ENCODE measurements around the gene MGRN1. TPM values are rescaled to one million over a fixed set of nuclear protein-coding genes. Genes with fewer than 3 reads are reported as not detected.

The MGRN1 gene
- total and polyA plus RNA-seq, 2 of the 13 experiments (the other 11 are each of a cell fraction or from before 2014, with no cell fraction given), result 11.9 to 12.6 TPM

DNA sequence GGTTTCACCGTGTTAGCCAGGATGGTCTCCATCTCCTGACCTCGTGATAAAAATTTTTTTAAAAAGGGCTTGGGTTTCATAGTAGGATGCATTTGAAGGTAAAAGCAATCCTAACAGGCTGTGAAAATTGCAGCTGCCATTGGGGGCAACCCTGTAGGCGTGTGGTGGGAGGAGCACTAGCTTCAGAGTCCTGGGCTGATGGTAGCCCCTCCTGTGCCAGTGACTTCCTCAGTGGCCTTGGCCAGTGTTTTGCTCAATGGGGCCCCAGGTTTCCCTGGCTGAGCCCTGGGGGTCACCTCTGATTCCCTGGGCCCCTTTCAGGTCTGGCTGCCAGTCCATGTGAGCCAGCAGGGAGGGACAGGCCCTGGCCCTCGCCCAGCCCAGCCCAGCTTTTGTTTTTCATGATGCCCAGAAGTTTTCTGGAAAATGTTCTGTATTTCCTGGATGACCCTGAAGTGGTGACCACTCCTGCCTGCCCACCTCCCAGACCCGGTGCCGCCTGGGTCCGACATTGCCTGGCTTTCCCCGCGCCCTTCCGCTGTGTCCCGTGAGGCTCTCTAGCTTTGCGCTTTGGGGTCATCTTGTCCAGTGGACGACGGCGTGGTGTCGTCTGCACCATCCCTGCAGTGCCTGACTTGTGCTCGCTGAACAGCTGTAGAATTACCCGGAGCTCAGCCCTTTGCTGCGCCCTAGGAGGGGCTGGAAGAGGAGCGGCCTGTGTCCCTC, 9.4 kb downstream of the MGRN1 start (continued):
- peak; percentile 46; the same call in 1 of the 2 replicates for TF ChIP-seq PAXIP1 (CRISPR knock-in tag; conservative IDR thresholded peaks at IDR 0.05)
- TF ChIP-seq FOXJ3 (CRISPR knock-in tag; IDR thresholded peaks at IDR 0.05; ENCODE audit: borderline replicate concordance), result no peak
- TF ChIP-seq HNF1B (CRISPR knock-in tag; IDR thresholded peaks at IDR 0.05), result 0 out of 2 replicates have a peak, but pooled peaks have one; percentile 11
- TF ChIP-seq, protein P1, sequence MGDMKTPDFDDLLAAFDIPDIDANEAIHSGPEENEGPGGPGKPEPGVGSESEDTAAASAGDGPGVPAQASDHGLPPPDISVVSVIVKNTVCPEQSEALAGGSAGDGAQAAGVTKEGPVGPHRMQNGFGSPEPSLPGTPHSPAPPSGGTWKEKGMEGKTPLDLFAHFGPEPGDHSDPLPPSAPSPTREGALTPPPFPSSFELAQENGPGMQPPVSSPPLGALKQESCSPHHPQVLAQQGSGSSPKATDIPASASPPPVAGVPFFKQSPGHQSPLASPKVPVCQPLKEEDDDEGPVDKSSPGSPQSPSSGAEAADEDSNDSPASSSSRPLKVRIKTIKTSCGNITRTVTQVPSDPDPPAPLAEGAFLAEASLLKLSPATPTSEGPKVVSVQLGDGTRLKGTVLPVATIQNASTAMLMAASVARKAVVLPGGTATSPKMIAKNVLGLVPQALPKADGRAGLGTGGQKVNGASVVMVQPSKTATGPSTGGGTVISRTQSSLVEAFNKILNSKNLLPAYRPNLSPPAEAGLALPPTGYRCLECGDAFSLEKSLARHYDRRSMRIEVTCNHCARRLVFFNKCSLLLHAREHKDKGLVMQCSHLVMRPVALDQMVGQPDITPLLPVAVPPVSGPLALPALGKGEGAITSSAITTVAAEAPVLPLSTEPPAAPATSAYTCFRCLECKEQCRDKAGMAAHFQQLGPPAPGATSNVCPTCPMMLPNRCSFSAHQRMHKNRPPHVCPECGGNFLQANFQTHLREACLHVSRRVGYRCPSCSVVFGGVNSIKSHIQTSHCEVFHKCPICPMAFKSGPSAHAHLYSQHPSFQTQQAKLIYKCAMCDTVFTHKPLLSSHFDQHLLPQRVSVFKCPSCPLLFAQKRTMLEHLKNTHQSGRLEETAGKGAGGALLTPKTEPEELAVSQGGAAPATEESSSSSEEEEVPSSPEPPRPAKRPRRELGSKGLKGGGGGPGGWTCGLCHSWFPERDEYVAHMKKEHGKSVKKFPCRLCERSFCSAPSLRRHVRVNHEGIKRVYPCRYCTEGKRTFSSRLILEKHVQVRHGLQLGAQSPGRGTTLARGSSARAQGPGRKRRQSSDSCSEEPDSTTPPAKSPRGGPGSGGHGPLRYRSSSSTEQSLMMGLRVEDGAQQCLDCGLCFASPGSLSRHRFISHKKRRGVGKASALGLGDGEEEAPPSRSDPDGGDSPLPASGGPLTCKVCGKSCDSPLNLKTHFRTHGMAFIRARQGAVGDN (CRISPR knock-in tag; IDR thresholded peaks at IDR 0.05), result peak; percentile 66

Data from HepG2 (cell line).